HUES48 (cell line): Measurements from ENCODE around the gene SMC6.

ENCODE experiments used
- H3K27ac ChIP-seq: one replicate; pipeline ENCODE4 v1.7.0; 2013; ENCODE audit warnings: low read depth, low read length, inconsistent platforms
- H3K27me3 ChIP-seq: 2 replicates; pipeline ENCODE4 v1.6.1; 2013; ENCODE audit warnings: mild to moderate bottlenecking, low read length; ENCODE audit not compliant: control insufficient read depth, insufficient read depth
- H3K36me3 ChIP-seq: 2 replicates; pipeline ENCODE4 v1.6.1; 2013; ENCODE audit warnings: low read length; ENCODE audit not compliant: control insufficient read depth, insufficient read depth
- H3K4me1 ChIP-seq: 2 replicates; pipeline ENCODE4 v1.6.1; 2013; ENCODE audit warnings: mild to moderate bottlenecking, low read length; ENCODE audit not compliant: control insufficient read depth, insufficient read depth
- H3K4me3 ChIP-seq: 2 replicates; pipeline ENCODE4 v1.5.1; 2013; ENCODE audit warnings: mild to moderate bottlenecking, low read depth, low read length
- H3K9ac ChIP-seq: 2 replicates; pipeline ENCODE4 v1.6.1; 2013; ENCODE audit warnings: mild to moderate bottlenecking, low read depth, low read length, moderate library complexity
- H3K9me3 ChIP-seq: 2 replicates; pipeline ENCODE4 v1.6.1; 2013; ENCODE audit warnings: low read length; ENCODE audit not compliant: control insufficient read depth, insufficient read depth

Gene SMC6

DNA sequence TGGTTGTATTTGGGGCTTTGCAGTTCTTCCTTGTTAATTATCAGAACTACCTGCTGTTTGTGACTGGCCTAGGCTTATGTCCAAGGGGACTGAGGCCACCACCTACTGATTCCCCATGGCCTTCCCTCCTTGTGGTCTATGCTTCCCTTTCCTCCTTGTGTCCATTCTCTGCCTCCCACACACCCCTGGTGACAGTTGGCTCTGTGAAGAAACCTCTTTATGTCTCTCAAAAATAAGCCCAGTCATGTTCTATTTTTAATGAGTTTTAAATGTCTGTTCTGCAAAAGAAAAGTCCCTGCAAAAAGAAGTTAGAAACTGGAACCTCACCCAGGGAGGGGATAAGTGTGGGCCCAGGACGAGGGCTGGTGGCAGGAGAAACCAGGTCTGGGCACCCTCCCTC lies 105.0 kb downstream of the SMC6 start:
- H3K27me3 ChIP-seq, result no peaks in the 10 kb centered on the region
- 0 out of 2 replicates have a peak, but pooled peaks cover 3% of the 10 kb centered on the region for H3K4me1 ChIP-seq
- no peak overlapping the region for H3K9ac ChIP-seq
- H3K9me3 ChIP-seq, result no peaks in the 10 kb centered on the region
- H3K4me3 ChIP-seq, result no peak overlapping the region
- H3K27ac ChIP-seq, result no peak overlapping the region
- peaks cover 6% of the 10 kb centered on the region; the same call in 1 of the 2 replicates for H3K36me3 ChIP-seq

DNA sequence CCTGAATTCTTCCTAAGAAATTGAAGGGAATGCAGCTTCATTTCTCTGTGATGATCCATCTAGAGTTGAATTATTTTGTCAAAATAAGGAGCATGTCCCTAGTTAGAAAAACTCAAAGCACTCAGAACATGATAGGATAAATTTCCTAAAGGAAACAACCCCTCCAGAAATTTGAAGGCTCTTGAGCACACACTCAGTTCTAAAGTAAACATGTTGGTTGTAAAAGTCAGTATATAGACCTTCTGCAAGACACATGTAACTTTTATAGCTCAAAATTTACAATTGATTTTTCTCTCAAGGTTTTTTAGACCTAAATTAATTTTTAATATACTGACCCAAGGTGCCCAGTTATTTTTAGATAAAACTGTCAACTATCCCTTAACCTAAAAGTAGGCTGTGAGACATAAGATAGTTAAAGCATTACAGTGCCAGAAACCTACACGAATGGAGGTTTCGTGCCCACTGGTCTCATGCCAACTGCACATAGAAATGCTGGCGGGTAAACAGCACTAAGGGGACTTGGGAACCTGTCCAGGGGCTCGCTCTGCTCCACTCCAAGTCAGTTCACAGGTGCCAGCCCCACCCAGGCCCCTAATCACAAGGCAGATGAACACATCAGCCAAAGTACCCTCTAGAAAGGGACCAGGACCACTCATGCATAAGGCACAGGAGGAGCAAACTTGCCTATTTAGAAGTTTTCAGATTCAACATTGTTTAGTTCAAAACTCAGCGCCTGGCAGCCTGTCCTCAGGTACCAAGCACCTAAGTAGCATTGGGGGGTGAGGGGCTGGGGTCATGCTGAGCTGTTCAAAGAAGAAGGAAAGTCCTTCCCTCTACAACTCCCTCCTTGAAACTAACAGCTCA lies 106.5 kb downstream of the SMC6 start:
- Histone ChIP-seq H3K9ac (no peak overlapping the region), H3K9me3 (no peaks in the 10 kb centered on the region), H3K36me3 (no peaks in the 10 kb centered on the region), H3K4me1 (no peaks in the 10 kb centered on the region), H3K4me3 (no peak overlapping the region), H3K27me3 (no peaks in the 10 kb centered on the region), H3K27ac (no peak overlapping the region)

DNA sequence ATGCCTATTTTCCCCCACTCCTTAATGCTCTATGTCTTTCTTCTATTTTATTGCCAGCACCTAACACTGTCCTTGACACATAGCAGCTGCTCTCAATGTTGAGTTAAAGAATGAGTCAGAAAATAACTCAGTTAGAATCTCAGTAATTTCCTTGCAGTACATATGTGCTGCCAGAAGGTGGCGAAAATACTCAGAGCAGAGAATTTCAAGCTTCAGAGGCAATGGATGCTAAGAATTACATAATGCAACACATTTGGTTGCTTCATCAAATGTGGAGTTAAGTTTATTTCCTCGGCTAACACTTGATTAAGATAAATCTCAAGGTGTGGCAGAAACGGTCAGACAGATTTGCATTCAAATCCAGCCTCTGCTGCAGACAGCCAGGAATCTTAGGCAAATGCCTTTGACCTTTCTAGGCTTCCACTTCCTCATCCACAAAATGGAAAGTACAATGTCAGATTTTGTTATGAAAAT lies 107.5 kb downstream of the SMC6 start:
- no peak overlapping the region for H3K4me3 ChIP-seq
- no peaks in the 10 kb centered on the region for H3K9me3 ChIP-seq
- no peak overlapping the region for H3K9ac ChIP-seq
- no peaks in the 10 kb centered on the region for H3K4me1 ChIP-seq
- H3K36me3 ChIP-seq, result no peaks in the 10 kb centered on the region
- H3K27ac ChIP-seq, result no peak overlapping the region
- no peaks in the 10 kb centered on the region for H3K27me3 ChIP-seq

DNA sequence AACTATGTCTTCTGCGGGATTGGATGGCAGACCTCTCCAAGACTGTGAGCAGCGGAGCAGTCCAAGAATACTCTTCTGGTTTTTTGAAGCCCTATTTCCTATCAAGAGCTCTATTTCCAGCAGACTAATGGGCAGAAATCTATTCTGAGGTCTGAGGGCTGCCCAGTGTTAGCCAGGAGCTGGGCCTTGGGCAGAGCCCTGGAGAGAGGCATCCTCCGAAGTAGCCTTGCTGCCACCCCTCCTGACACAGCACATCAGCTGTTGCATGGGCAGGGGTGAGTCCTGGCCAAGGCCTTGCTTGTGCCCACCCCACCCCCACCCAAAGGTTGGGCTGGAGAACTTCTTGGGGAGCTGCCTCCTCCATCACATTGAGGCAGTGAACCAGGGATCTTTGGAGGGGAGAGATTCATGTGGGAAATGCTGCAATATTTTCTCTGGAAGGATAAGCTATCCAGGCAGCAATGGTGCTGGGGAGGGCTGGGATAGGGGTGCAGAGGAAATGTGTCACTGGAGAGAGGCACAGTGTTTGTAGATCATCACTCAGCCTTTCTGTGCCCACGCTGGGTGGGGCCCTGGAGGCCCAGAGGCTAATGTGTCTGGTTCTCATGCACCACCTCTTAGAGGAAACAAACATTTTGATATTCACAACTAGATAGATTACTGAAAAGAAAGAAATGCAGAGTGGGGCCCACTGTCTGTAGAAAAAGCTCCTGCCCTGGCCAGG lies 108.5 kb downstream of the SMC6 start:
- Histone ChIP-seq H3K9me3 (no peaks in the 10 kb centered on the region), H3K27ac (no peak overlapping the region)

DNA sequence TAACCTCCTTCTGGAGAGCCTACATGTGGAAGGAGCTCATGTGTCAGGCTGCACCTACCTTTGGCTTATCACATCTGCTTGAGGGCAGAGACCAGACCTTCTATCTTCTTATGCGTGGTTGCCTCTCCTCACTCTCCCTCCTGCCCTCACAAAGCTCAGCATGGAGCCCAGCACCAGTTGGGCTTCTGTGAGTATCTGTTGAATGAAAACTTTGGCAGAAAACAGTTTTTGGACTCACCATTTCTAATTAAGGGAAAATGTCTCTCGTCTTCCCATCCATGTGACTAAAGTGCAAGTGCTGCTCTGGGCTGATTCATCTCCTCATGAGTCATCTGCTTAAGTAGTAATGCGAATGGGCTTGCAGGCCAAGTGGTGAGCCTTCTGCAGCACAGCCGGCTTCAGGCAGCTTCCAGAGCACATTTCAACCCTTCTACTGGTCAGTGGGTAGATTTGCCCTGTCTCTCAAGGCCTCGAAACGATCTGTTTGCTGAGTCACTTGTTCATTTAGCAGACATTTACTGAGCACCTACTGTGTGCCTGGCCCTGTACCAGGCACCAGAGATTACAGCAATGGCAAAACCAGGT lies 110.5 kb downstream of the SMC6 start:
- Histone ChIP-seq H3K27me3 (no peaks in the 10 kb centered on the region), H3K4me3 (no peak overlapping the region), H3K4me1 (no peaks in the 10 kb centered on the region), H3K9ac (no peak overlapping the region), H3K36me3 (no peaks in the 10 kb centered on the region), H3K27ac (no peak overlapping the region), H3K9me3 (no peaks in the 10 kb centered on the region)

More for the DNA sequence above, 108.5 kb downstream of the SMC6 start:
- no peaks in the 10 kb centered on the region for H3K4me1 ChIP-seq
- no peaks in the 10 kb centered on the region for H3K36me3 ChIP-seq
- no peak overlapping the region for H3K4me3 ChIP-seq
- no peaks in the 10 kb centered on the region for H3K27me3 ChIP-seq
- no peak overlapping the region for H3K9ac ChIP-seq

DNA sequence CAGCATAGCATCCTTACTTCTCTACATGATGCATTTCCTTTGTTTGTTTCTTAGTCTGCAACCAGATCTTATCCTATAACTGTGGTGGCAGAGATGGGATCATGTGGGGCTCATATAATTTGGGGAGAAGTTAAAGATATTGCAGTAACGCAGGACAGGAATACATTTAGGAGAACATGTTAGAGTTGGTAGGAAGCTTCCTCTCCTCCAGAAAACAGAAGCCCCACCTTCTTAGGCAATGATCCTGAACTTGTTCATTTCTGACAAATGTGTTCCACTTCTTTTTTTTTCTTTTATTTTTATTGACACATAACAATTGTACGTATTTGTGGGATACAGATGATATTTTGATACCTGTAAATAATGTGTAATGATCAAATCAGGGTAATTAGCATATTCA lies 113.2 kb downstream of the SMC6 start:
- H3K9ac ChIP-seq, result no peak overlapping the region
- H3K4me3 ChIP-seq, result no peak overlapping the region
- peaks cover 3% of the 10 kb centered on the region; the same call in 1 of the 2 replicates for H3K4me1 ChIP-seq
- H3K36me3 ChIP-seq, result no peaks in the 10 kb centered on the region
- no peak overlapping the region for H3K27ac ChIP-seq
- H3K27me3 ChIP-seq, result no peaks in the 10 kb centered on the region
- H3K9me3 ChIP-seq, result no peaks in the 10 kb centered on the region

DNA sequence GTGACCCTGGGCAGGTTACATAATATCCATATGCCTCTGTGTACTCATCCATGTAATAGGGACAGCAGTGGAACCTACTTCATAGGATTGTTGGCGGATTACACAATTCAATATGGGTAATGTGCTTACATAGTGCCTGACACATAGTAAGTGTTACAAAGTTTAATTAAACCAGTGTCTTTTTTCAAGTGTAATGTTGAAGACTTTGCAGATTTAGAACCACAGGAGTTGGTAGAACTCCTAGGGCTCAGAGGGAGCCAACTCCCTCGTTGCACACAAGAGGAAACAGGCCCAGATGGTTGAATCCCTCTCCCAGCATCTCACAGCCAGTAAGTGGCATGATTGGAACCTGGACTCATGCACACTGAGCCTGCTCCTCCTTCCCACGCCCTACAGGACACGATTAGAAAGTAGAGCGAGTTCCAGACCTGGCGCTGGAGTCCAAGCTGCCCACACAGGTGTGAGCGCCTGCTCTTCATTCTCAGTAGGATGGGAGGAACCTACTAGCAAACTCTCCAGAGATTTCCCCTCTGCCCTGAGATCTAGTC lies 115.3 kb downstream of the SMC6 start:
- H3K27ac ChIP-seq, result no peak overlapping the region
- H3K9ac ChIP-seq, result no peak overlapping the region
- no peak overlapping the region for H3K4me3 ChIP-seq
- no peaks in the 10 kb centered on the region for H3K27me3 ChIP-seq
- no peaks in the 10 kb centered on the region for H3K9me3 ChIP-seq
- no peaks in the 10 kb centered on the region for H3K36me3 ChIP-seq
- H3K4me1 ChIP-seq, result peaks cover 3% of the 10 kb centered on the region; the same call in 1 of the 2 replicates

DNA sequence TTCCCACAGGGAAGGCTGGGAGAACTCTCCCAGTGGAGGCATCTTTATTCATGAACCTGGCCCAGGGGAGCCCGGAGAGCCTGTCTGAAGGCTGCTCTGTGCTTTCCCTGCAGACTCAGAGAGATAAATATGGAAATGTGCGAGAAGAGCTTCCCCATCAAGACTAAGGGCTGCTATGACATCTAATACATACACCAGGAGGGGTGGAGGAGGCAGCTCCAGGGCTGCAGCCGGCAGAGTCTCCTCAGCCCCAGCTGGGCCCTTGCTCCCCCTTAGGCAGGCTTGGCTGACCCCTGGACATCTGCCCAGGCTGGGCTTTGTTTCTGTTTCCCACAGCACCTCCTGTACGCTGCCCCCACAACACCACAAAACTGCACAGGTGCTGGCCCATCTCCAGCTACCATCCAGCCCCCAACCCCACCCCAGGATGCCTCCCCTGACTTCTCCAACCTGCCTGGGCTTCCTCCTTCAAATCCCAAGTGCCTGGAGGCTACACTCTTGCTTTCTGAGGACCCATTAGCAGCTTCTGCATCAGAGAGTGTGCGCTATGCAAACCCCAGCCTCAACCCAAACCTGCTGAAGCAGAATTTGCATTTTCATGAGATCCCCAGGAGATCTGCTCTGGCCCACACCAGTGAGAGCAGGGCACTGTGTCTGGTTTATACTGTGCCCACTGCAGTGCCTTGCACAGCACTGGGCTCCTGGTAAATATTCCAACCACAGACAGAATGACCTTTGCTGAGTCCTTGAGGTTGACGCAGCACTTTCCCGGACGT lies 116.3 kb downstream of the SMC6 start:
- H3K4me3 ChIP-seq, result no peak overlapping the region
- no peaks in the 10 kb centered on the region for H3K36me3 ChIP-seq
- no peak overlapping the region for H3K9ac ChIP-seq
- H3K27me3 ChIP-seq, result no peaks in the 10 kb centered on the region
- peaks cover 3% of the 10 kb centered on the region; the same call in 1 of the 2 replicates for H3K4me1 ChIP-seq
- no peak overlapping the region for H3K27ac ChIP-seq
- no peaks in the 10 kb centered on the region for H3K9me3 ChIP-seq

DNA sequence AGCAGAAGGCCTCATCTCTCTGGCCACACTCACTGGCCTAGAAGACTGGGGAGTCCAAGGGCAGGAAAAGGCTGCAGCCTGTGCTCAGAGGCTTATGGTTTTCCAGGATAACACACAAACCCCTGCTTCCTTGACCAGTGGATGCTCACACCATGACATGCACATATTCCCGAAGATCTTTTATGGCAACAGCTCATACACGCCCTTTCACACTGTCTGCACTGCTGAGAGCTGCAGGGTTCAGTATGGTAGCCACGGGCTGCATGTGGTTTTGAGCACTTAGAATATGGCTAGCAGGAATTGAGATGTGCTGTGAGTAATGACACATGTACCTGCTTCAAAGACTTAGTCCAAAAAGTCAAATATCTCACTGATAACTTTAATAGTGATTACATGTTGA lies 117.4 kb downstream of the SMC6 start:
- Histone ChIP-seq H3K4me1 (peaks cover 3% of the 10 kb centered on the region; the same call in 1 of the 2 replicates), H3K27ac (no peak overlapping the region), H3K27me3 (no peaks in the 10 kb centered on the region), H3K9me3 (no peaks in the 10 kb centered on the region), H3K36me3 (no peaks in the 10 kb centered on the region), H3K9ac (no peak overlapping the region), H3K4me3 (no peak overlapping the region)

DNA sequence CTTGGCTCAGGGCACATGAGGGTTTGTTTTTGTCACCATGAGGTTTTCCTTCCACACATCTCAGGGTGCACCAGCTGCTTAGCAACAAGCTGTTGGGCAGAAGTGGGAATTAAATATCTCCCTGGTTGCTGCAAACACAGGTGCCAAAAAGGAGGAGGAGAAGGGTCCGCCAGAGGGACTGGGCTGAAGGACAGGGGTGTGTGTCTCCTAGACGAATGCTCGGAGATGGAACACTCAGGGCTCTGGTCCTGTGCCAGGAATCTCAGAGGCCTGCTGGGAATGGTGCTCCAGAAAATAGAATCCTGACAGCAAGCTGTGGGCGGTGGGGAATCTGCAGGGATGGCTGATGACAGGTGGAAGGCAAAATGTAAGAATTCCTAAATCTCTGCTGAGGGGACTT lies 118.6 kb downstream of the SMC6 start:
- peaks cover 3% of the 10 kb centered on the region; the same call in 1 of the 2 replicates for H3K4me1 ChIP-seq
- H3K9ac ChIP-seq, result no peak overlapping the region
- H3K36me3 ChIP-seq, result no peaks in the 10 kb centered on the region
- H3K4me3 ChIP-seq, result no peak overlapping the region
- H3K27ac ChIP-seq, result no peak overlapping the region
- no peaks in the 10 kb centered on the region for H3K27me3 ChIP-seq
- 0 out of 2 replicates have a peak, but pooled peaks cover 2% of the 10 kb centered on the region for H3K9me3 ChIP-seq
